ENCODE data around the gene BCL2.

The BCL2 gene

DNA sequence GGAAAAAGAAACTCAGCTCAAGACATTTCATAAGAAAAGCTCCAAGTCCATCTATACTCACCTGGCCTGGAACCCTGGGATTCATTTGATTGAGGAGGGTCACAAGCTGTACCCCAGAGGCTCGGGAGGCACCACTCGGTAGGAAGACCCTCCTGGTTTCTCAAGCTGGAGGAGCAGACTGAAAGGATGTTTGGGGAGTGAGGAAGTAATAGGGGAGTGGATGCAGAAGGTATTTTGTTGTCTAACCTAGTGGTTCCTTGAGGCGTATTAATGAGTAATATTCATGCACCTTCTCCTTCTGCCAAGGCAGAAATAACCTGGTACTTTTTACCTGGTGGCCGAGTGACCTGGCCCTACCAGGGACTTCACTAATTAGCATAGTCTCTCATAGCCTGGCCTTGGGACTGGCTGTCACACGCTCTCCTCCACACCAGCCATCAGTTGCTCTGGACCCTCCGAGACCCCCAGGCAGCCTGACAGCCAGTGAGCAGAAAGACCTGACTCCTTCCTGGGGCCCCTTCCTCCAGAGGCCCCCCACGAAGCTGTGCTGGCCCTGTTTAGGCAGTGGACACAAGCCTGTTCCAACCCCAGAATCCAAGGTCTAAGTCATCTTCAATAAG, 161.4 kb downstream of the BCL2 start:
- no peak for DNase-seq (ENCODE audit: low read depth, low spot score)

DNA sequence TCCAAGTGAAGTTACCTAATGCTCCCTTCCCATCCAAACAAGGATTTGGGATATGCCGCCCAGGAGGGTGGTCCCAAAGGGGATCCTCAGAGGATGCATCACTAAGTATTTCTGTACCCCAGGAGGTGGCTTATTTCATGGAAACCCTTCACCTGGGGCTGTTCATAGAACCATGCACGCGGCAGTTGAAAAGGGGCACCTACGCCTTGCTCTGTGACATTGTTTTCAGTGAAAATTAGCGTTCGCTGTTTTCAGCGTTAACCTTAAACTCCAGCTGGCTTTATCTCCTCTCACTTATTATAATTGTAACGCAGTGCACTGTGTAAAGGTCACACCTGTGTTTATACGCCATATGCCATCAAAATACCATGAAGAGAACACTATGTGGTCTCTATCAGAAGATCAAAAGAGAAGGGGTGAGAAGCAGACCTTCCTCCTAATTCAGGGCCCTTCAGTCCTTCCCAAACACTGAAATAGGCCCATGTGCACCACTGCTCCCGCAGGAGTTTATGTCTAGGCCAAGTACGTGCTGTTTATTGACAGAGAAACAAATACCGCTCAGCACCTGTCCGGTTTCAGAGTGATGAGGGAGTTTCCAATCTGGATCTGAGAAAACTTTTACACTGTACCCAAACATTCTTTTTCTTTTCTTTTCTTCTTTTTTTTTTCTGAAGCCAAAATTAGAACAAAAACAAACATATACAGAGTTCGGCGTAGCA, 162.1 kb downstream of the BCL2 start:
- no peak for DNase-seq (ENCODE audit: low read depth, low spot score)

DNA sequence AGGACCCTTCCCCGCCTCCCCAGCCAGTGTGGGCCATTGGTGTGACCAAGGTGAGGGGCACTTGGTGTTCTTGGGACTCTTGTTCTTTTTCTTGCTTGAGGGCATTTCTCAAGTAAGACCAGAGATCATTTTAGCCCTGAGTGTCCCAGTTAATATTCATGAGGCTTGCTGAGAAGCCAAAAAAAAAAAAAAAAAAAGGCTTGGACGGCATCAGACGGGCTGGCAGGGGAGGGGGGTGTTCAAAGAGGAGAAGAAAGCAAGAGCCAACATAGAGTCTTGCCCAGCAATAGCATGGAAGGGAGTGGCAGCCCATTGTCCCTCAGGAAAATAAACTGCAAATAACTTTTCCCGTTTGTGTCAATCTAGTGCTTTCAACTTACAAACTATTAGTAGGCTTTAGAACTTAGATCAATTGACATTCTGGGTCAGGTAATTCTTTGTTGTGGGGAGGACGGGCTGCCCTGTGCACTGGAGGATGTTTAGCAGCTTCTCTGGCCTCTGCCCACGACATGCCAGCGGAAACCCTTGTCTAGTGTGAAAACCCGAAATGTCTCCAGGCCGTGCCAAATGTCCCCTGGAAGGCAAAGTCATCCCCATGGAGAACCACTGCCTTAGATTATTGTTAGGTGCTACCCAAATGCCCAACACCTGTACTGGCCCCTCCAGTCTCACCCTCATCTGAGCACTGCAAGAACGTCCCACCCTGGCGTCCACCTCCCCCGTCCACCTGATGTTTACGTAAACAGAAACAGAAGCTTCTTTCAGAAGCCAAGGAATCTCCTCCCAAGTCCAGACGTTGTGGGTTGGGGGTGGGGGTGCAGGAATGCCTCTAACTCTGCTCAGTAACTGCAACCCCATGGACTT, 163.4 kb downstream of the BCL2 start:
- DNase-seq (ENCODE audit: low read depth, low spot score) = no peak

GRCh38 chr18:63155169-63155852, 164.3 kb downstream of the BCL2 start:
- no peak for DNase-seq (ENCODE audit: low read depth, low spot score)

GRCh38 chr18:63154350-63155152, 165.0 kb downstream of the BCL2 start:
- no peak for DNase-seq (ENCODE audit: low read depth, low spot score)

GRCh38 chr18:63152791-63153190, 166.8 kb downstream of the BCL2 start:
- no peak for DNase-seq (ENCODE audit: low read depth, low spot score)

- no peak for DNase-seq (ENCODE audit: low read depth, low spot score)
Observed at GRCh38 chr18:63152096-63152495, 167.5 kb downstream of the BCL2 start.

DNA sequence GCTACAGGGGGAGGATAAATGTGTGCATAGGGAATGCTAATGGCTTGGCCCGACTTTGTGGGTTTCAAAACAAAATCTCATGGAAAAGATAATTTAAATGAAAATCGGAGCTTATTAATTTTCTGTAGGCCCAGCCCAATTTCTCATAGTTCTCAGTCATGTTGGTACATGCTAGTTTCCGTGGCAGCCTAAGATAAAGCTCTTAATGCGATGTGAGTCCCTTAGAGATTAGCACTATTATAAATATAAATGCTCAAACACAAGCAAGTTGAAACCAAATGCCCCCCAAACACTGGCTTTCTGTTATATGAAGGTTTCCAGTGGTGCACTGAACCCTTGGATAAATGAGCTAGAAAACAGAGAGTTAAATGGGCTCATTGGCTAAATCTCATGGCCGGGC, 168.0 kb downstream of the BCL2 start:
- no peak for DNase-seq (ENCODE audit: low read depth, low spot score)

GRCh38 chr18:63150942-63151421, 168.6 kb downstream of the BCL2 start:
- DNase-seq (ENCODE audit: low read depth, low spot score) = no peak

DNA sequence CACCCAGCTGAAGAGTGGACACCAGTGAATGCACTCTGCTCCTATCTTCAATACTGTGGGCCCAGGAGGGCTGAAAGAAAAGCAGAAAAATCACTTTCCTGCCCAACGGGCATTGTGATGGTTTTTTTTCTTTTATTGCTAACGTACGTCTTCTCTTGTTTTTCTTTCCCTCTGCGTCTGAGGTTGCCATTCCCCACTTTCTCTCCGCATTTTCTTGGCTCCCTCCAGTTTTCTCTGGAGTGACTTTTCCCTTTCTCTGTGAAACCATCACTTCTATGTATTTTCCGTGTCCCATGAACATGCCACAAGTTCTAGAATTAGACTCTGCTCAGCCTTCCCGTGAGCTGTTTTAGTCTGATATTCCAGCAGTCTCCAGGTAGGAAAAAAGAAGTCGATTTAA, 169.2 kb downstream of the BCL2 start:
- no peak for DNase-seq (ENCODE audit: low read depth, low spot score)

- DNase-seq (ENCODE audit: low read depth, low spot score) = no peak
Observed at GRCh38 chr18:63149302-63149587, 170.3 kb downstream of the BCL2 start.

DNA sequence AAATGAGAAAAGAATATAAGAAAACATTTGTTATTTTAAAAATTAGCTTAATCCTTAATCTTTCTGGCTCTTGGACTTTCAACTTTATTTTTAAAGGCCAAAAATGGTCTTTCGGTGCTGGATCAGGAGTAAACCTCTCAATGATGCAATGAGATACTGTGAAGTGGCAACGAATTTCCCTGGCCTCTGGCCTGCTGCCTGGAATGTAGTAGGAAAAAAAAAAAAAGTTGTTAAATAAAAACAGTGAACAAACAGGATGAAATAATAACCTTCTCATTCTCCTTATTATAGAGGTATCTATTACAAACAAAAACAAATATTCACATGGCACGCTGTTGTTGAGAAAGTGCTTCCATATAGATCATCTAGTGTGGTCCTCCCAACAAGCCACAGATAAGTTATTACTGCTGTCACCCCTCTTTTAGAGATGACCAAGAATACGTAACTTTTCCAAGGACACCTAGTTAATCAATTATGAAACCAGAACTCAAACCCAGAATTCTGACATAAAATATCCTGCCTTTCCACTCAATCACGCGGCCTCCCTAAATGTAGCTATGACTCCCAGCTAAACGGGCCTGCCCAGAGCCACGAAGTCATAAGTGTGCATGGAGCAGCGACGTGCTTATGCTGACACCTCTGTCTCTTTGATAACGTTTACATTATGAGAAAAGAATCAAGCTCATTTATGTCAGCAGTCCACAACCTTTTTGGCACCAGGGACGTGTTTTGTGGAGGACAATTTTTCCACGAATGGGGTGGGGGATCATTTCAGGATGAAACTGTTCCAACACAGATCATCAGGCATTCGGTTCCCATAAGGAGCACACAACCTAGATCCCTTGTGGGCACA, 170.9 kb downstream of the BCL2 start:
- DNase-seq (ENCODE audit: low read depth, low spot score) = no peak

DNA sequence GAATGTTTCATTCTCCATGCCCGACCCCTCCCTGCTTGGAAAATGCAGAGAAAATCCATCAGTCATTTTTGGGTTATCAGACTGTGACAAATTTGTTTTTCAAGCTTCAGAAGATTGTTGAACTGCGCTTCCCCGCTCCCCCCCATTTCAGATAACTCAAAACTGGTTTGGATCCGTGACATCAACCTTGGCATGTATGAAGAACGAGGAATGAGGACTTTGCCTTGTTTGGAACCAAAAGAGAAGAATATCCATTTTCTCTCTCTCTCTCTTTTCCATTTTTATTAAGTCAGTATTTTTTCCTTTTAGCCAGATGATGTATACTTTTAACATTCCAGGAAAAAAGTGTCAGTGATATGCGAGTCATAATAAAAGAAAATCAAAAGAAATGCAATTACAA, 171.6 kb downstream of the BCL2 start:
- DNase-seq (ENCODE audit: low read depth, low spot score) = no peak

- DNase-seq (ENCODE audit: low read depth, low spot score) = no peak
Observed at GRCh38 chr18:63146828-63147409, 172.7 kb downstream of the BCL2 start.

DNA sequence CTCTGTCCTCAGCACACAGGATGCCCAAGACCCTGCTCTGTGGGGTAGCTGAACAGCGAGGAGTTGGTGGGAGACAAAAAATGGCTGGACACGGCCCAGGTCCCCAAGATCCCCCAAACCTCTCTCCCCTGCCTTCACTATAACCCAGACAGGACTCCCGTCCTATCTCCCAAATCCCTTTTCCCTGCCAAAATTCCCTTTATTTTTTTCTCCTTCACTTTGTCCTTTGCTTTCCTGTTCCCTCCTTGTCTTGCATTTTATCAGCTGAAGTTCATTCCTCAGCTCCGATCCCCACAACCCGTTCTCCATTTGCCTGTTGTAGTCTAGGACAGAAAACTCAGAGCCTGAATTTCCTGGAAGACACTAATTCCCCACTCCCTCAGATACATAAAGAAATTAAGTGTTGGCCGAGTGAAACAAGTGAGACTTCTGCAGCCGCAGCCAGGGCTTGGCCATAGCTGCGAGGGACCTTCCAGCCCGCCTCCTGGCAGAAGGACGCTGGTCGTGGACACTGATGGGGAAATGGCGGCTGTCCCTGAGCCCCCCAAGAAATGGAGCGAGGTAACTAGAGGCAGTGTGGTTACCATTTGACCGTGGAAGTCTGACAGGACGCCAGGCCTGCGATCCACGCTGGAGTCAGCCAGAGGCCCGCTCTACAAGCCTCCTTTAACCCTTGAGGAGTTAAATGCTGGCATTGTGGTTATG, 173.6 kb downstream of the BCL2 start:
- no peak for DNase-seq (ENCODE audit: low read depth, low spot score)

- DNase-seq (ENCODE audit: low read depth, low spot score) = no peak
Observed at GRCh38 chr18:63145166-63145850, 174.3 kb downstream of the BCL2 start.

GRCh38 chr18:63144748-63145147, 174.8 kb downstream of the BCL2 start:
- DNase-seq (ENCODE audit: low read depth, low spot score) = no peak

- no peak for DNase-seq (ENCODE audit: low read depth, low spot score)
Observed at GRCh38 chr18:63143330-63143771, 176.2 kb downstream of the BCL2 start.
